ENCODE measurements around the gene TRIM28. TPM values are rescaled to one million over a fixed set of nuclear protein-coding genes. Genes with fewer than 3 reads are reported as not detected.

Gene TRIM28
- total RNA-seq, 1 experiment from 2014 or later: 1,221 TPM

DNA sequence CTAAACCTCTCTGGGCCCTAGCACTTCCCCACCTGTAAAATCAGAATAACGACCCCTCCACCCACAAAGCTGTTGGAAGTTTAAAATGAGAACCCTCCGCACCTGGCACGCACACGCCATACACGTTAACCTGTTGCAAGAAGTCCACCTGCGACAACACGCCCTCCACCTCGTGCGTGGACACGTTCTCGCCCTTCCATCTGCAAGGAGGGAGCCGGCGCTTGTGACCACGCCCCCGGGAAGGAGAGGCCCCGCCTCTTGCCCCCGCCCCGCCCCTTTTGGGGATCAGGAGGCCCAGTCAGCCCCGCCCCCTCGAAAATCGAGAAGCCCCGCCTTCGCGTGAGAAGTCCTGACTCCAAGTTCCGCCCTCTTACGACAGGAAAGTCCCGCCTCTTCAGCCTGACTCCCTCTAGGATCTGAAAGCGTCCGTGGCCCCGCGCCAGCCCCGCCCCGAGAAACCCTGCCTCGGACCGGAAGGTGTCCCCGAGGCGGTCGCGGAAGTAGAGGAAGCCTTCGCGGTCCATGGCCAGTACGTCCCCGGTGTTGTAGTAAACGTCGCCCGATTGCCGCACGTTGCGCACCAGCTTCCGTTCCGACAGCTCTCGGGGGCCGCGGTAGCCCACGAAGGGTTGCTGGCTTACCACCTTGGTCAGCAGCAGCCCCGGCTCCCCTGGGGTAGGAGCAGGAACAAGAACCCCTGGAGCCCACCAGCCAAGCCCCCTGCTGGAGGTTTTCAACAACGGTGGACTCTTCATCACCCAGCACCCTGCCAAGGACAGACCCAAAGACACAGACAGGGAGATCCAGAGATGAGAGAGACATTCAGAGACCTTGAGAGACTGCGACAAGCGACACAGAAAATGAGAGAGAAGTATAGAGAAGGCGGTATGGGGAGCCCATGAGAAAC, 44.6 kb upstream of the TRIM28 start (continued):
- TF ChIP-seq, protein P1, sequence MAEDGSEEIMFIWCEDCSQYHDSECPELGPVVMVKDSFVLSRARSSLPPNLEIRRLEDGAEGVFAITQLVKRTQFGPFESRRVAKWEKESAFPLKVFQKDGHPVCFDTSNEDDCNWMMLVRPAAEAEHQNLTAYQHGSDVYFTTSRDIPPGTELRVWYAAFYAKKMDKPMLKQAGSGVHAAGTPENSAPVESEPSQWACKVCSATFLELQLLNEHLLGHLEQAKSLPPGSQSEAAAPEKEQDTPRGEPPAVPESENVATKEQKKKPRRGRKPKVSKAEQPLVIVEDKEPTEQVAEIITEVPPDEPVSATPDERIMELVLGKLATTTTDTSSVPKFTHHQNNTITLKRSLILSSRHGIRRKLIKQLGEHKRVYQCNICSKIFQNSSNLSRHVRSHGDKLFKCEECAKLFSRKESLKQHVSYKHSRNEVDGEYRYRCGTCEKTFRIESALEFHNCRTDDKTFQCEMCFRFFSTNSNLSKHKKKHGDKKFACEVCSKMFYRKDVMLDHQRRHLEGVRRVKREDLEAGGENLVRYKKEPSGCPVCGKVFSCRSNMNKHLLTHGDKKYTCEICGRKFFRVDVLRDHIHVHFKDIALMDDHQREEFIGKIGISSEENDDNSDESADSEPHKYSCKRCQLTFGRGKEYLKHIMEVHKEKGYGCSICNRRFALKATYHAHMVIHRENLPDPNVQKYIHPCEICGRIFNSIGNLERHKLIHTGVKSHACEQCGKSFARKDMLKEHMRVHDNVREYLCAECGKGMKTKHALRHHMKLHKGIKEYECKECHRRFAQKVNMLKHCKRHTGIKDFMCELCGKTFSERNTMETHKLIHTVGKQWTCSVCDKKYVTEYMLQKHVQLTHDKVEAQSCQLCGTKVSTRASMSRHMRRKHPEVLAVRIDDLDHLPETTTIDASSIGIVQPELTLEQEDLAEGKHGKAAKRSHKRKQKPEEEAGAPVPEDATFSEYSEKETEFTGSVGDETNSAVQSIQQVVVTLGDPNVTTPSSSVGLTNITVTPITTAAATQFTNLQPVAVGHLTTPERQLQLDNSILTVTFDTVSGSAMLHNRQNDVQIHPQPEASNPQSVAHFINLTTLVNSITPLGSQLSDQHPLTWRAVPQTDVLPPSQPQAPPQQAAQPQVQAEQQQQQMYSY (CRISPR knock-in tag; IDR thresholded peaks at IDR 0.05): no peak
- TF ChIP-seq IRF2 (CRISPR knock-in tag; IDR thresholded peaks at IDR 0.05; ENCODE audit: borderline replicate concordance, low read depth) (no peak), SMAD3 (CRISPR knock-in tag; IDR thresholded peaks at IDR 0.05; ENCODE audit: borderline replicate concordance) (no peak), ZNF396 (CRISPR knock-in tag; IDR thresholded peaks at IDR 0.05; ENCODE audit: borderline replicate concordance) (no peak), ZNF219 (CRISPR knock-in tag; IDR thresholded peaks at IDR 0.05; ENCODE audit: borderline replicate concordance) (no peak), TEAD4 (CRISPR knock-in tag; IDR thresholded peaks at IDR 0.05) (no peak), ZNF317 (CRISPR knock-in tag; IDR thresholded peaks at IDR 0.05; ENCODE audit: borderline replicate concordance, low read depth) (no peak), EMX1 (CRISPR knock-in tag; IDR thresholded peaks at IDR 0.05) (no peak), ZNF121 (CRISPR knock-in tag; IDR thresholded peaks at IDR 0.05) (no peak), RELA (CRISPR knock-in tag; IDR thresholded peaks at IDR 0.05; ENCODE audit: borderline replicate concordance) (no peak), ZNF232 (CRISPR knock-in tag; IDR thresholded peaks at IDR 0.05) (no peak), TP53 (CRISPR knock-in tag; IDR thresholded peaks at IDR 0.05) (no peak)
- TF ChIP-seq, protein P2, sequence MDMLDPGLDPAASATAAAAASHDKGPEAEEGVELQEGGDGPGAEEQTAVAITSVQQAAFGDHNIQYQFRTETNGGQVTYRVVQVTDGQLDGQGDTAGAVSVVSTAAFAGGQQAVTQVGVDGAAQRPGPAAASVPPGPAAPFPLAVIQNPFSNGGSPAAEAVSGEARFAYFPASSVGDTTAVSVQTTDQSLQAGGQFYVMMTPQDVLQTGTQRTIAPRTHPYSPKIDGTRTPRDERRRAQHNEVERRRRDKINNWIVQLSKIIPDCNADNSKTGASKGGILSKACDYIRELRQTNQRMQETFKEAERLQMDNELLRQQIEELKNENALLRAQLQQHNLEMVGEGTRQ (CRISPR knock-in tag; IDR thresholded peaks at IDR 0.05): no peak; the same call in 1 of the 2 replicates
- TF ChIP-seq, protein P3, sequence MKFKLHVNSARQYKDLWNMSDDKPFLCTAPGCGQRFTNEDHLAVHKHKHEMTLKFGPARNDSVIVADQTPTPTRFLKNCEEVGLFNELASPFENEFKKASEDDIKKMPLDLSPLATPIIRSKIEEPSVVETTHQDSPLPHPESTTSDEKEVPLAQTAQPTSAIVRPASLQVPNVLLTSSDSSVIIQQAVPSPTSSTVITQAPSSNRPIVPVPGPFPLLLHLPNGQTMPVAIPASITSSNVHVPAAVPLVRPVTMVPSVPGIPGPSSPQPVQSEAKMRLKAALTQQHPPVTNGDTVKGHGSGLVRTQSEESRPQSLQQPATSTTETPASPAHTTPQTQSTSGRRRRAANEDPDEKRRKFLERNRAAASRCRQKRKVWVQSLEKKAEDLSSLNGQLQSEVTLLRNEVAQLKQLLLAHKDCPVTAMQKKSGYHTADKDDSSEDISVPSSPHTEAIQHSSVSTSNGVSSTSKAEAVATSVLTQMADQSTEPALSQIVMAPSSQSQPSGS (CRISPR knock-in tag; IDR thresholded peaks at IDR 0.05; ENCODE audit: borderline replicate concordance, low read depth): no peak
- TF ChIP-seq, protein P4, sequence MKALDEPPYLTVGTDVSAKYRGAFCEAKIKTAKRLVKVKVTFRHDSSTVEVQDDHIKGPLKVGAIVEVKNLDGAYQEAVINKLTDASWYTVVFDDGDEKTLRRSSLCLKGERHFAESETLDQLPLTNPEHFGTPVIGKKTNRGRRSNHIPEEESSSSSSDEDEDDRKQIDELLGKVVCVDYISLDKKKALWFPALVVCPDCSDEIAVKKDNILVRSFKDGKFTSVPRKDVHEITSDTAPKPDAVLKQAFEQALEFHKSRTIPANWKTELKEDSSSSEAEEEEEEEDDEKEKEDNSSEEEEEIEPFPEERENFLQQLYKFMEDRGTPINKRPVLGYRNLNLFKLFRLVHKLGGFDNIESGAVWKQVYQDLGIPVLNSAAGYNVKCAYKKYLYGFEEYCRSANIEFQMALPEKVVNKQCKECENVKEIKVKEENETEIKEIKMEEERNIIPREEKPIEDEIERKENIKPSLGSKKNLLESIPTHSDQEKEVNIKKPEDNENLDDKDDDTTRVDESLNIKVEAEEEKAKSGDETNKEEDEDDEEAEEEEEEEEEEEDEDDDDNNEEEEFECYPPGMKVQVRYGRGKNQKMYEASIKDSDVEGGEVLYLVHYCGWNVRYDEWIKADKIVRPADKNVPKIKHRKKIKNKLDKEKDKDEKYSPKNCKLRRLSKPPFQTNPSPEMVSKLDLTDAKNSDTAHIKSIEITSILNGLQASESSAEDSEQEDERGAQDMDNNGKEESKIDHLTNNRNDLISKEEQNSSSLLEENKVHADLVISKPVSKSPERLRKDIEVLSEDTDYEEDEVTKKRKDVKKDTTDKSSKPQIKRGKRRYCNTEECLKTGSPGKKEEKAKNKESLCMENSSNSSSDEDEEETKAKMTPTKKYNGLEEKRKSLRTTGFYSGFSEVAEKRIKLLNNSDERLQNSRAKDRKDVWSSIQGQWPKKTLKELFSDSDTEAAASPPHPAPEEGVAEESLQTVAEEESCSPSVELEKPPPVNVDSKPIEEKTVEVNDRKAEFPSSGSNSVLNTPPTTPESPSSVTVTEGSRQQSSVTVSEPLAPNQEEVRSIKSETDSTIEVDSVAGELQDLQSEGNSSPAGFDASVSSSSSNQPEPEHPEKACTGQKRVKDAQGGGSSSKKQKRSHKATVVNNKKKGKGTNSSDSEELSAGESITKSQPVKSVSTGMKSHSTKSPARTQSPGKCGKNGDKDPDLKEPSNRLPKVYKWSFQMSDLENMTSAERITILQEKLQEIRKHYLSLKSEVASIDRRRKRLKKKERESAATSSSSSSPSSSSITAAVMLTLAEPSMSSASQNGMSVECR (CRISPR knock-in tag; IDR thresholded peaks at IDR 0.05; ENCODE audit: borderline replicate concordance): peak; percentile 71; the same call in 1 of the 2 replicates
- TF ChIP-seq, protein P5, sequence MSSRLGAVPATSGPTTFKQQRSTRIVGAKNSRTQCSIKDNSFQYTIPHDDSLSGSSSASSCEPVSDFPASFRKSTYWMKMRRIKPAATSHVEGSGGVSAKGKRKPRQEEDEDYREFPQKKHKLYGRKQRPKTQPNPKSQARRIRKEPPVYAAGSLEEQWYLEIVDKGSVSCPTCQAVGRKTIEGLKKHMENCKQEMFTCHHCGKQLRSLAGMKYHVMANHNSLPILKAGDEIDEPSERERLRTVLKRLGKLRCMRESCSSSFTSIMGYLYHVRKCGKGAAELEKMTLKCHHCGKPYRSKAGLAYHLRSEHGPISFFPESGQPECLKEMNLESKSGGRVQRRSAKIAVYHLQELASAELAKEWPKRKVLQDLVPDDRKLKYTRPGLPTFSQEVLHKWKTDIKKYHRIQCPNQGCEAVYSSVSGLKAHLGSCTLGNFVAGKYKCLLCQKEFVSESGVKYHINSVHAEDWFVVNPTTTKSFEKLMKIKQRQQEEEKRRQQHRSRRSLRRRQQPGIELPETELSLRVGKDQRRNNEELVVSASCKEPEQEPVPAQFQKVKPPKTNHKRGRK (CRISPR knock-in tag; IDR thresholded peaks at IDR 0.05; ENCODE audit: borderline replicate concordance): no peak
- TF ChIP-seq, protein P6, sequence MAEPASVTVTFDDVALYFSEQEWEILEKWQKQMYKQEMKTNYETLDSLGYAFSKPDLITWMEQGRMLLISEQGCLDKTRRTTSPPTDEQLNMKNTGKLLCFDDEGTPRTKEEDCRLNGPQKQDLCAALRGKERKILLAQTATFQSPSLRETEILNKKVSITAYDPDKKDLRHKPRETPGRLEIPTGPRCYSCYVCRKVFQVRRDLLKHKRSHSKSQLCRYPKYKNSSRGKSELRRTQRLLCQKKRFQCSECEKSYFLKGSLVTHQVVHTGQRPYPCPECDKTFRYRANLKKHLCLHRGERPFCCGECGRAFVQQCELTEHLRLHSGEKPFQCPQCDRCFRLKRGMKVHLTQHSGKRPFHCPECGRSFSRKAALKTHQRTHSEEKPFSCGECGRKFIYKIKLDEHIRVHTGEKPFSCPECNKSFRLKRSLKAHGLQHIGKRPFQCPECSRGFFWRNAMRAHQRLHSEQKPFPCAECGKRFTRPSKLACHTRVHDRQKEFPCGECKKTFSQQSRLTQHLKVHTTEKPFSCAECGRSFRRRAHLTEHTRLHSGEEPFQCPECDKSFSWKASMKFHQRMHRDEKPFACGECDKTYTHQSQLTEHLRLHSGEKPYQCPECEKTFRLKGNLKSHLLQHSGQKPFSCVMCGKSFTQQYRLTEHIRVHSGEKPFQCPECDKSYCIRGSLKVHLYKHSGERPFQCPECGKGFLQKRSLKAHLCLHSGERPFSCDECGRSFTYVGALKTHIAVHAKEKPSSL (CRISPR knock-in tag; conservative IDR thresholded peaks at IDR 0.05): no peak
- TF ChIP-seq, protein P7, sequence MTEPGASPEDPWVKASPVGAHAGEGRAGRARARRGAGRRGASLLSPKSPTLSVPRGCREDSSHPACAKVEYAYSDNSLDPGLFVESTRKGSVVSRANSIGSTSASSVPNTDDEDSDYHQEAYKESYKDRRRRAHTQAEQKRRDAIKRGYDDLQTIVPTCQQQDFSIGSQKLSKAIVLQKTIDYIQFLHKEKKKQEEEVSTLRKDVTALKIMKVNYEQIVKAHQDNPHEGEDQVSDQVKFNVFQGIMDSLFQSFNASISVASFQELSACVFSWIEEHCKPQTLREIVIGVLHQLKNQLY (CRISPR knock-in tag; IDR thresholded peaks at IDR 0.05): no peak
